GM23338 (cell line): ENCODE data around the gene EYA3. TPM values are rescaled to one million over a fixed set of nuclear protein-coding genes. Genes with fewer than 3 reads are reported as not detected.

Experiments used
- ATAC-seq: fragments of 200-7000 bp; cut with Tn5 transposase; 3 replicates; pipeline ENCODE4 v1.9.1; 2020
- DNase-seq: peaks from one replicate; pipeline ENCODE4 v3.0.0-alpha.2; 2015; ENCODE audit warnings: low spot score
- H2AFZ ChIP-seq: fragments of 200-600 bp; sonication (generic); 2 replicates; pipeline ENCODE4 v1.8.0; 2016; ENCODE audit warnings: antibody characterized with exemption, mild to moderate bottlenecking, moderate library complexity
- H3F3A ChIP-seq: fragments of 200-600 bp; sonication (generic); replicated peaks from 2 replicates; pipeline ENCODE4 v1.8.0; 2017; ENCODE audit warnings: antibody characterized with exemption, mixed run types, low read depth
- H3K27ac ChIP-seq: fragments of 200-600 bp; sonication (generic); 2 replicates; pipeline ENCODE4 v1.6.1; 2016; ENCODE audit warnings: low read depth
- H3K27me3 ChIP-seq: fragments of 200-600 bp; sonication (generic); 2 replicates; pipeline ENCODE4 v1.8.0; 2016; ENCODE audit warnings: mild to moderate bottlenecking, mixed run types, moderate library complexity; ENCODE audit not compliant: insufficient read depth
- H3K36me3 ChIP-seq: fragments of 200-600 bp; sonication (generic); 2 replicates; pipeline ENCODE4 v1.8.0; 2016; ENCODE audit warnings: mild to moderate bottlenecking; ENCODE audit not compliant: insufficient read depth
- H3K4me1 ChIP-seq: fragments of 200-600 bp; sonication (generic); 2 replicates; pipeline ENCODE4 v1.8.0; 2016; ENCODE audit warnings: mild to moderate bottlenecking, moderate library complexity; ENCODE audit not compliant: insufficient read depth
- H3K4me2 ChIP-seq: fragments of 200-600 bp; sonication (generic); 2 replicates; pipeline ENCODE4 v1.7.1; 2017; ENCODE audit warnings: mixed run types
- H3K4me3 ChIP-seq: fragments of 200-600 bp; sonication (generic); 2 replicates; pipeline ENCODE4 v1.6.1; 2016; ENCODE audit warnings: mixed run types
- H3K79me2 ChIP-seq: fragments of 200-600 bp; sonication (generic); replicated peaks from 2 replicates; pipeline ENCODE4 v1.8.0; 2017; ENCODE audit warnings: mild to moderate bottlenecking; ENCODE audit not compliant: insufficient read depth
- H3K9me2 ChIP-seq: fragments of 200-600 bp; sonication (generic); 2 replicates; pipeline ENCODE4 v1.8.0; 2017; ENCODE audit not compliant: insufficient read depth
- H4K20me1 ChIP-seq: fragments of 200-600 bp; sonication (generic); replicated peaks from 2 replicates; pipeline ENCODE4 v1.8.0; 2017; ENCODE audit warnings: mild to moderate bottlenecking; ENCODE audit not compliant: insufficient read depth
- H3K27ac Mint-ChIP-seq: 2 replicates; pipeline ENCODE4 v1.8.0; 2020; ENCODE audit warnings: inconsistent platforms, mild to moderate bottlenecking, moderate library complexity, mixed read lengths
- H3K27me3 Mint-ChIP-seq: 3 replicates; pipeline ENCODE4 v1.8.0; 2022; ENCODE audit warnings: low read depth, mild to moderate bottlenecking, moderate library complexity, mixed read lengths, inconsistent platforms; ENCODE audit not compliant: insufficient read depth, poor library complexity
- H3K36me3 Mint-ChIP-seq: 3 replicates; pipeline ENCODE4 v1.8.0; 2021; ENCODE audit warnings: low read depth, mild to moderate bottlenecking, inconsistent platforms, moderate library complexity, mixed read lengths
- H3K4me1 Mint-ChIP-seq: 3 replicates; pipeline ENCODE4 v1.8.0; 2020; ENCODE audit warnings: mild to moderate bottlenecking, inconsistent platforms, mixed read lengths
- H3K4me3 Mint-ChIP-seq: 3 replicates; pipeline ENCODE4 v1.8.0; 2021; ENCODE audit warnings: moderate library complexity, mild to moderate bottlenecking, inconsistent platforms, mixed read lengths
- H3K9me3 Mint-ChIP-seq: 3 replicates; pipeline ENCODE4 v1.8.0; 2020; ENCODE audit warnings: moderate library complexity, mild to moderate bottlenecking, inconsistent platforms, mixed read lengths
- CREB1 ChIP-seq: fragments of 250-450 bp; sonication (Bioruptor Pico); IDR thresholded peaks from 2 replicates; pipeline ENCODE4 v1.5.0; 2020; ENCODE audit warnings: low read depth, mild to moderate bottlenecking, moderate library complexity
- CTCF ChIP-seq, 2 experiments: fragments of 200-600 bp in 1 of 2; sonication (generic) in 1 of 2; conservative IDR thresholded peaks; 2 replicates each; pipeline versions ENCODE4 v1.5.1 to v1.6.1; 2016 to 2017; ENCODE audit warnings: antibody characterized with exemption in 2 of 2, low read depth in 2 of 2, mild to moderate bottlenecking in 2 of 2, moderate library complexity in 1 of 2
- ETS1 ChIP-seq: IDR thresholded peaks from 2 replicates; pipeline ENCODE4 v1.6.1; 2016; ENCODE audit warnings: antibody characterized with exemption
- EZH2 ChIP-seq: fragments of 200-600 bp; sonication (generic); IDR thresholded peaks from one replicate; pipeline ENCODE4 v1.8.0; 2017; ENCODE audit warnings: antibody characterized with exemption, mild to moderate bottlenecking, low read depth; ENCODE audit not compliant: unreplicated experiment
- JUNB ChIP-seq: IDR thresholded peaks from one replicate; pipeline ENCODE4 v1.6.1; 2016; ENCODE audit warnings: antibody characterized with exemption; ENCODE audit not compliant: unreplicated experiment
- NANOG ChIP-seq: IDR thresholded peaks from 2 replicates; pipeline ENCODE4 v1.6.1; 2016; ENCODE audit warnings: antibody characterized with exemption, borderline replicate concordance
- POLR2AphosphoS5 ChIP-seq: IDR thresholded peaks from 2 replicates; pipeline ENCODE4 v1.6.1; 2016; ENCODE audit warnings: antibody characterized with exemption, low read depth
- REST ChIP-seq: IDR thresholded peaks from one replicate; pipeline ENCODE4 v1.6.1; 2018; ENCODE audit warnings: antibody characterized with exemption; ENCODE audit not compliant: unreplicated experiment
- STAT1 ChIP-seq: IDR thresholded peaks from one replicate; pipeline ENCODE4 v1.6.1; 2016; ENCODE audit warnings: antibody characterized with exemption; ENCODE audit not compliant: unreplicated experiment
- ZNF114 ChIP-seq: fragments of 250-450 bp; sonication (Bioruptor Pico); IDR thresholded peaks from 2 replicates; pipeline ENCODE4 v1.5.0; 2020; ENCODE audit warnings: mild to moderate bottlenecking, moderate library complexity
- ZNF331 ChIP-seq: fragments of 250-450 bp; sonication (Bioruptor Pico); IDR thresholded peaks from 2 replicates; pipeline ENCODE4 v1.5.0; 2020; ENCODE audit warnings: low read depth, mild to moderate bottlenecking, moderate library complexity
- ZNF462 ChIP-seq: fragments of 250-450 bp; sonication (Bioruptor Pico); IDR thresholded peaks from 2 replicates; pipeline ENCODE4 v1.5.0; 2020; ENCODE audit warnings: mild to moderate bottlenecking, moderate library complexity
- polyA plus RNA-seq: library from polyadenylated mRNA; unstranded; fragments of >200 nt; fragmentation: Nextera tagmentation; extraction: Ambion mirVana; gene quantifications from 2 replicates; pipeline ENCODE4 v1.2.1, GENCODE V29; 2016
- total RNA-seq: library from RNA; depleted of rRNA; stranded (reverse); fragments of >200 nt; shearing (Covaris generic); gene quantifications from 2 replicates; pipeline ENCODE4 v1.2.3, GENCODE V29; 2014

The EYA3 gene
- total and polyA plus RNA-seq, 2 experiments from 2014 or later: 12.5 to 33.6 TPM

DNA sequence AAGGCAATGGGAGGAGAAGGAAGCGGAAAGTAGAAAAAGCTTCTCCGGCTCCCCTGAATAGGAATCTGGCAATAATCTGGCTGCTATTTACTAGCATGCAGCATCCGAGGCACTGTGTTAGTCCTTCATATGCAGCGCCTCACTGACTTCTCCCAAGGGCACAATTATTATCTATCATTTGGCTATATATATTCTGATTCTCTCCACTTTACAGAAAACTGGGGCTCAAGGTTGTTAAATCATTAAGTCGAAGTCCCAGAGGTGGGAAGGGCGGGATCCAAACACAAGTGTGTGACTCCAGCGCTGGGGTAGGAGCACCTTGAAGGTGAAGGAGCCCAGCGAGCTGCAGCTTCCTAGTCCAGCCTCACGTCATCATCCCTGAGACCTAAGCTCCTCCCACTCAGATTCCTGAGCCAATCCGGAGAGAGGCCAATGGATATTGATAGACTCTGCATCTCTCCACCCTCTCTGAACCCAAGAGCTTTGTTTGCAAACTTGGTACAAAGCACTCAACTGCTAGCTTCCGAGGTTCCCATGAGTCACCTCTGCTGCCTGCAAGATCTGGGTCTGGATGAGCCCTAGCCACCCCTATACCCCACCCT lies 16.6 kb upstream of the EYA3 start (continued):
- peak; percentile 87 for TF ChIP-seq POLR2AphosphoS5
- no peak for TF ChIP-seq NANOG

GRCh38 chr1:28102189-28102588 lies 13.8 kb upstream of the EYA3 start:
- no peaks in the 10 kb centered on the region for H3K79me2 ChIP-seq
- H3K4me1 ChIP-seq: no peaks in the 10 kb centered on the region; the same call in 1 of the 2 replicates
- no peak overlapping the region for H3K4me3 Mint-ChIP-seq
- no peak overlapping the region for H3K4me3 ChIP-seq
- H3K9me2 ChIP-seq: no peaks in the 10 kb centered on the region
- no peaks in the 10 kb centered on the region for H3K36me3 Mint-ChIP-seq
- no peaks in the 10 kb centered on the region for H3K27me3 Mint-ChIP-seq
- no peaks in the 10 kb centered on the region for H3K27me3 ChIP-seq
- TF ChIP-seq EZH2: no peak
- TF ChIP-seq CREB1: no peak
- no peak for TF ChIP-seq JUNB
- no peak for TF ChIP-seq ZNF331 (CRISPR knock-in tag)
- no peak for TF ChIP-seq STAT1
- no peak for TF ChIP-seq ZNF462 (CRISPR knock-in tag)
- no peak for TF ChIP-seq ETS1
- no peak for TF ChIP-seq ZNF114
- TF ChIP-seq NANOG: no peak
- TF ChIP-seq CTCF (conservative IDR thresholded peaks at IDR 0.05; ENCODE audit: low read depth in 2 of 2): no peak
- no peak for TF ChIP-seq POLR2AphosphoS5
- no peak for TF ChIP-seq REST
- ATAC-seq (no peak), DNase-seq (no peak)
- H3K4me1 Mint-ChIP-seq: peaks cover 16% of the 10 kb centered on the region
- no peak overlapping the region for H3K27ac Mint-ChIP-seq
- no peak overlapping the region for H3K4me2 ChIP-seq
- H3F3A ChIP-seq: no peaks in the 10 kb centered on the region; the same call in 1 of the 2 replicates
- no peaks in the 10 kb centered on the region for H3K9me3 Mint-ChIP-seq
- no peak overlapping the region for H2AFZ ChIP-seq
- H4K20me1 ChIP-seq: no peaks in the 10 kb centered on the region
- no peaks in the 10 kb centered on the region for H3K36me3 ChIP-seq
- no peak overlapping the region for H3K27ac ChIP-seq
